Ishikawa (cell line): ENCODE results near the gene KRT84.

Source experiments
- CEBPB ChIP-seq: IDR thresholded peaks from 2 replicates; pipeline ENCODE4 v1.6.1; 2012
- CREB1 ChIP-seq: IDR thresholded peaks from 2 replicates; pipeline ENCODE4 v1.6.1; 2012; ENCODE audit warnings: low read depth
- EGR1 ChIP-seq: IDR thresholded peaks from 2 replicates; pipeline ENCODE4 v1.6.1; 2012
- EP300 ChIP-seq: IDR thresholded peaks from 2 replicates; pipeline ENCODE4 v1.6.1; 2012; ENCODE audit warnings: borderline replicate concordance
- FOXM1 ChIP-seq: IDR thresholded peaks from 2 replicates; pipeline ENCODE4 v1.6.1; 2012; ENCODE audit warnings: low read depth, borderline replicate concordance
- RAD21 ChIP-seq: IDR thresholded peaks from 2 replicates; pipeline ENCODE4 v1.6.1; 2012; ENCODE audit warnings: low read depth
- TAF1 ChIP-seq: IDR thresholded peaks from 2 replicates; pipeline ENCODE4 v1.6.1; 2012; ENCODE audit warnings: low read depth, mild to moderate bottlenecking
- TCF12 ChIP-seq: IDR thresholded peaks from 2 replicates; pipeline ENCODE4 v1.6.1; 2012; ENCODE audit warnings: low read depth
- USF1 ChIP-seq: IDR thresholded peaks from 2 replicates; pipeline ENCODE4 v1.6.1; 2012
- ZBTB7A ChIP-seq: IDR thresholded peaks from 2 replicates; pipeline ENCODE4 v1.6.1; 2012; ENCODE audit warnings: low read depth
- TF ChIP-seq, protein P1 (sequence below): IDR thresholded peaks from 2 replicates; pipeline ENCODE4 v1.6.1; 2012
- TF ChIP-seq, protein P2 (sequence below): IDR thresholded peaks from 2 replicates; pipeline ENCODE4 v1.6.1; 2012; ENCODE audit warnings: low read depth, mild to moderate bottlenecking

DNA sequence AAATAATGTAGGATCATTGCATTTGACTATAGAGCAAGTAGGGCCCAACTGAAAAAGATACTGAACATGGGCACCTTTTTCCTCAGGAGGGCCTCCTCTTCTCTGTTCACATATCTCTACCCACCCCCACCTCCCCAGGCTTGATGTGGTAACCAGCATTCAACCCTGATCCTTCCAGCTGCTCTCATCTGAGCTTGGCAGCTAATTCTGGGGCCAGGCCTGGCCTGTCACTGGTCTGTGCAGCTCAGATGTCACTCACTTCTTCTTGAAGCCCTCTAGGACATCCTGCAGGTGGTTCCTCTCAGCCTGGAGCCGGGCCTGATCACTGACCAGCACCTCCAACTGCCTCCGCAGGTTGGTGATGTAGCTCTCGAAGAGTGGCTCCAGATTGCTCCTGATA lies 2.1 kb downstream of the KRT84 start:
- TF ChIP-seq TAF1 (no peak), TCF12 (no peak), FOXM1 (no peak), EP300 (no peak), CREB1 (no peak), USF1 (no peak), CEBPB (no peak), RAD21 (no peak), ZBTB7A (no peak), EGR1 (no peak)
- TF ChIP-seq, protein P1, sequence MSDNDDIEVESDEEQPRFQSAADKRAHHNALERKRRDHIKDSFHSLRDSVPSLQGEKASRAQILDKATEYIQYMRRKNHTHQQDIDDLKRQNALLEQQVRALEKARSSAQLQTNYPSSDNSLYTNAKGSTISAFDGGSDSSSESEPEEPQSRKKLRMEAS = no peak
- TF ChIP-seq, protein P2, sequence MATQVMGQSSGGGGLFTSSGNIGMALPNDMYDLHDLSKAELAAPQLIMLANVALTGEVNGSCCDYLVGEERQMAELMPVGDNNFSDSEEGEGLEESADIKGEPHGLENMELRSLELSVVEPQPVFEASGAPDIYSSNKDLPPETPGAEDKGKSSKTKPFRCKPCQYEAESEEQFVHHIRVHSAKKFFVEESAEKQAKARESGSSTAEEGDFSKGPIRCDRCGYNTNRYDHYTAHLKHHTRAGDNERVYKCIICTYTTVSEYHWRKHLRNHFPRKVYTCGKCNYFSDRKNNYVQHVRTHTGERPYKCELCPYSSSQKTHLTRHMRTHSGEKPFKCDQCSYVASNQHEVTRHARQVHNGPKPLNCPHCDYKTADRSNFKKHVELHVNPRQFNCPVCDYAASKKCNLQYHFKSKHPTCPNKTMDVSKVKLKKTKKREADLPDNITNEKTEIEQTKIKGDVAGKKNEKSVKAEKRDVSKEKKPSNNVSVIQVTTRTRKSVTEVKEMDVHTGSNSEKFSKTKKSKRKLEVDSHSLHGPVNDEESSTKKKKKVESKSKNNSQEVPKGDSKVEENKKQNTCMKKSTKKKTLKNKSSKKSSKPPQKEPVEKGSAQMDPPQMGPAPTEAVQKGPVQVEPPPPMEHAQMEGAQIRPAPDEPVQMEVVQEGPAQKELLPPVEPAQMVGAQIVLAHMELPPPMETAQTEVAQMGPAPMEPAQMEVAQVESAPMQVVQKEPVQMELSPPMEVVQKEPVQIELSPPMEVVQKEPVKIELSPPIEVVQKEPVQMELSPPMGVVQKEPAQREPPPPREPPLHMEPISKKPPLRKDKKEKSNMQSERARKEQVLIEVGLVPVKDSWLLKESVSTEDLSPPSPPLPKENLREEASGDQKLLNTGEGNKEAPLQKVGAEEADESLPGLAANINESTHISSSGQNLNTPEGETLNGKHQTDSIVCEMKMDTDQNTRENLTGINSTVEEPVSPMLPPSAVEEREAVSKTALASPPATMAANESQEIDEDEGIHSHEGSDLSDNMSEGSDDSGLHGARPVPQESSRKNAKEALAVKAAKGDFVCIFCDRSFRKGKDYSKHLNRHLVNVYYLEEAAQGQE = no peak
